Adrenal gland (tissue), 12 donors: ENCODE measurements around the gene CALM3. TPM values are rescaled to one million over a fixed set of nuclear protein-coding genes. Genes with fewer than 3 reads are reported as not detected.
A peak's percentile ranks its signal among the peaks of the same experiment; 100 is the strongest.

Experiments used
- DNase-seq, 7 donors: peaks; one replicate each; pipeline ENCODE4 v3.0.0-alpha.2; 2019 to 2020
- H3K27ac ChIP-seq, 5 donors: fragments of 200-600 bp; sonication (generic) in 4 of 5; 1 replicate in 3 of 5; 2 replicates in 2 of 5; pipeline versions ENCODE4 v1.5.1 to v1.8.0; 2016 to 2020; ENCODE audit warnings: mild to moderate bottlenecking in 1 of 5
- H3K27me3 ChIP-seq: fragments of 200-600 bp; 2 replicates; pipeline ENCODE4 v1.8.0; 2021
- H3K36me3 ChIP-seq, 2 donors: fragments of 200-600 bp; replicated peaks in 1 of 2; 1 replicate in 1 of 2; 2 replicates in 1 of 2; pipeline versions ENCODE4 v1.5.1 to v1.8.0; 2018 to 2022
- H3K4me1 ChIP-seq, 2 donors: fragments of 200-600 bp; replicated peaks in 1 of 2; 1 replicate in 1 of 2; 2 replicates in 1 of 2; pipeline versions ENCODE4 v1.5.1 to v1.8.0; 2018 to 2021
- H3K4me3 ChIP-seq, 4 donors: fragments of 200-600 bp; sonication (generic) in 3 of 4; one replicate each; pipeline ENCODE4 v1.5.1; 2016 to 2018
- H3K9me3 ChIP-seq, 3 donors: fragments of 200-600 bp; sonication (generic) in 1 of 3; replicated peaks in 1 of 3; 1 replicate in 2 of 3; 2 replicates in 1 of 3; pipeline versions ENCODE4 v1.5.1 to v1.8.0; 2016 to 2021
- CTCF ChIP-seq, 6 experiments: fragments of 450-650 bp in 4 of 6; fragments of 200-600 bp in 2 of 6; sonication (generic) in 1 of 6; IDR thresholded peaks; 1 replicate in 5 of 6; 2 replicates in 1 of 6; pipeline versions ENCODE4 v1.5.1 to v1.8.0; 2016 to 2021; ENCODE audit warnings: antibody characterized with exemption in 6 of 6, mild to moderate bottlenecking in 2 of 6, moderate library complexity in 1 of 6
- POLR2A ChIP-seq, 2 donors: fragments of 450-650 bp; IDR thresholded peaks; one replicate each; pipeline ENCODE4 v1.6.1; 2017; ENCODE audit warnings: antibody characterized with exemption in 2 of 2, mild to moderate bottlenecking in 2 of 2, moderate library complexity in 1 of 2
- WGBS, 4 donors: extraction: QIAGEN DNeasy Blood & Tissue Kit in 2 of 4; methylation state at CpG; one replicate each; pipeline versions ENCODE4 v1.1.5 to v1.1.7; 2013 to 2017; 5-methylcytosine and 5-hydroxymethylcytosine counted together
- intact Hi-C, 2 donors: fragments of 100-400 bp; cut with DNase I; formaldehyde crosslinking; loops; one replicate each; pipeline versions ENCODE4 v1.14.1 to v1.15.0; 2022 to 2023
- polyA plus RNA-seq, 3 donors: library from polyadenylated mRNA; stranded (reverse); fragments of 200-250 nt in 2 of 3; fragments of 350-450 nt in 1 of 3; fragmentation: Illumina TruSeq in 1 of 3; extraction: RNeasy Lipid Tissue Mini Kit (QIAGEN cat#74804) in 1 of 3; gene quantifications; one replicate each; pipeline ENCODE4 v1.2.3, GENCODE V29; 2013 to 2014
- total RNA-seq, 9 donors: library from RNA; depleted of rRNA in 4 of 9; stranded (reverse); fragments of >200 nt in 4 of 9; fragments of 120-200 nt in 1 of 9; fragmentation: NEBNext Ultra II Directional in 1 of 9; extraction: Animal tissue kit (Norgen Biotek cat#: 25700) in 1 of 9; gene quantifications; one replicate each; pipeline versions ENCODE4 v1.1.0 to v1.2.4, GENCODE V29; 2013 to 2023
- donor health status: healthy with polysubstance abuse.
- donor health status: Bipolar disorder and iron deficiency.
- donor health status: DM: yes; HTN: yes; CAD: no.
- donor health status: DM: no; HTN: no; CAD: no.
- donor health status: DM: no; HTN: no; CAD: no.
- donor health status: DM: yes; HTN: yes; CAD: no.

CALM3 gene
- total and polyA plus RNA-seq, 12 donors = 177 to 579 (median 278) TPM

DNA sequence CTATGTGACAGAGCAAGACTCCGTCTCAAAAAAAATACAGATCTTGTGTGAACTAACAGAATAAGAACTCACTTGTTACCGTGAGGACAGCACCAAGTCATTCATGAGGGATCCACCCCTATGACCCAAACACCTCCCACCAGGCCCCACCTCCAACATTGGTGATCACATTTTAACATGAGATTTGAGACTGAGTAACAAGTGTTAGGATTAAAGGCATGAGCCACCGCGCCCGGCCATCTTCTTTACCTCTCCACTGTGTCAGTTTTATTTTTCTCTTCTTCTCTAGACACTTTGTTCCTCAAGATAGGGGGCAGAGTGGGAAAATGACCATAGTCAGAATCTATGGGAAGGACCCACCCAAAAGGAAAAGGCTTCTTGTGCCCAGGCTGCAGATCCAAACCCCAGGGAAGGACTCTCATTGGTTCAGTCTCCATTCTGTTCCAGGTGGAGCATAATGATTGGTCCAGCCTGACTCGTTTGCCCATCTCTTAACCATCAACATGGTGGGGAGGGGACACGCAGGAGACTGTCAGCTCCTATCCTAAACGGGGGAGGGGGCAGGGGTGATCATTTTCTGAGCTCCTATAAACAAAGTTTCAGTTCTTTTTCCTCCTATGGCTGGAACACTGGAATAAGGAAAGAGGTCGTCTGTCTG is 1.3 kb upstream of the CALM3 start:
- WGBS, 4 donors = 59 to 71% (median 68%) methylated on average over 9 of the region's 9 CpGs
- no peaks in the 10 kb centered on the region for H3K36me3 ChIP-seq
- no peaks in the 10 kb centered on the region for H3K9me3 ChIP-seq
- H3K27me3 ChIP-seq = no peaks in the 10 kb centered on the region
- H3K27ac ChIP-seq = peak overlapping the region in 4 of 5 donors; percentile 90 to 100 (median 92)
- intact Hi-C loops = no loop called here
- DNase-seq = peak in 2 of 7 donors; percentile 30 to 57
- H3K4me3 ChIP-seq = peak overlapping the region in 3 of 4 donors; percentile 12 to 80 (median 55)
- no peak for TF ChIP-seq POLR2A (IDR thresholded peaks at IDR 0.05)
- TF ChIP-seq CTCF (IDR thresholded peaks at IDR 0.05) = no peak
- peaks cover 25 to 26% of the 10 kb centered on the region in 2 donors for H3K4me1 ChIP-seq

- WGBS, 4 donors = 1 to 2% (median 1%) methylated on average over 36 to 93 of the region's 93 CpGs
- H3K27me3 ChIP-seq = no peaks in the 10 kb centered on the region
- TF ChIP-seq CTCF (IDR thresholded peaks at IDR 0.05) (peak in 1 of 6 experiments; percentile 14), POLR2A (IDR thresholded peaks at IDR 0.05) (peak; percentile 49 to 71)
- peak overlapping the region; percentile 12 to 80 (median 72) for H3K4me3 ChIP-seq
- no peaks in the 10 kb centered on the region for H3K9me3 ChIP-seq
- H3K4me1 ChIP-seq = peaks cover 27 to 34% of the 10 kb centered on the region in 2 donors
- peak; percentile 97 to 99 (median 98) for DNase-seq
- peaks cover 0 to 3% of the 10 kb centered on the region in 2 donors for H3K36me3 ChIP-seq
- H3K27ac ChIP-seq = peak overlapping the region; percentile 88 to 100 (median 91)
- intact Hi-C loops = no loop called here
Measured at GRCh38 chr19:46600384-46601317, 479 bp upstream of the CALM3 start.

- peaks cover 27 to 45% of the 10 kb centered on the region in 2 donors for H3K4me1 ChIP-seq
- WGBS, 4 donors = 7 to 15% (median 9%) methylated on average over 12 to 23 of the region's 23 CpGs
- H3K27me3 ChIP-seq = no peaks in the 10 kb centered on the region
- DNase-seq = peak in 5 of 7 donors; percentile 40 to 80 (median 53)
- peak overlapping the region in 1 of 4 donors; percentile 80 for H3K4me3 ChIP-seq
- peak overlapping the region; percentile 31 to 100 (median 75) for H3K27ac ChIP-seq
- intact Hi-C loops = no loop called here
- peaks cover 0 to 22% of the 10 kb centered on the region in 2 donors for H3K36me3 ChIP-seq
- no peak for TF ChIP-seq CTCF (IDR thresholded peaks at IDR 0.05)
- peak in 1 of 2 donors; percentile 26 for TF ChIP-seq POLR2A (IDR thresholded peaks at IDR 0.05)
- H3K9me3 ChIP-seq = no peaks in the 10 kb centered on the region
Measured at GRCh38 chr19:46602392-46603194, 1.5 kb downstream of the CALM3 start.
